ENCODE data around the gene PTGFRN. TPM values are rescaled to one million over a fixed set of nuclear protein-coding genes. Genes with fewer than 3 reads are reported as not detected.

Gene PTGFRN
- total RNA-seq, 1 experiment from 2014 or later: 81.4 TPM

DNA sequence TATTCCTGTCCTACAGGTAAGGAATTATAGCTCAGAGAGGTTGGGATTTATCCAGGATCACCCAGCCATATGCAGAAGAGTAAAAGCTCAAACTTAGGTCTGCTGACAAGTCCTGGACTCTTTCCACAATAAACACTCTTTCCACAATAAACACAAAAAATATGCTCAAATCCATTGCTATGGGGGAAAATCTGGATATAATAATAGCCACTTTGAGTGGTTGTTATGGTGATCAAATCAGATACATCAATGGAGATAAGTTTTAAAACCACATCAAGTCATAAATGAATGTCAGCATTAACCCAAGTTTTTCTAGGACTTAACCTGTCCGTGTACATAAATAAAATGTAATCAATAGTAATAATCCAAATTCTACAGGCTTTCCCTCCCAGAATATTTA, 128.1 kb downstream of the PTGFRN start:
- DNase-seq: no peak
- Histone ChIP-seq H3K36me3 (replicated peaks; ENCODE audit: control insufficient read depth, insufficient read depth, low read length) (no peaks in the 10 kb centered on the region), H3K27me3 (ENCODE audit: control insufficient read depth, insufficient read depth, low read length) (no peaks in the 10 kb centered on the region)

DNA sequence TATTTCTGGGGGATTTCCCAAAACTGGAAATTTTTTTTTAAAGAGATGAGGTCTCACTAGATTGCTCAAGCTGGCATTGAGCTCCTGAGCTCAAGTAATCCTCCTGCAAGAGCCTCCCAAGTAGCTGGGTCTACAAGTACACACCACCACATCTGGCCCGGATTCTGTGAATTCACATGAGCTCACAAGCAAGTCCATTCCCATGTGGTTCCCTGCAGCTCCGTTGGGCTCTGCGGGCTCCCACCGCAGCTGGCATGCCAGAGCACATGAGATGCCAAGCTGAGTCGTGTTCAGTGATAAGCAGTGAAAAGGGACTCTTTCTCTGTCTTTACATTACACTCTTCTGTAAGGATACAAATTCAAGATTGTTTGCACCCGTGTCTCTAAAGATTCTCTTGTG, 128.5 kb downstream of the PTGFRN start:
- no peak overlapping the region for H3K4me3 ChIP-seq (ENCODE audit: insufficient read depth, low read depth, low read length)
- H3K27me3 ChIP-seq (ENCODE audit: control insufficient read depth, insufficient read depth, low read length): no peaks in the 10 kb centered on the region
- no peaks in the 10 kb centered on the region for H3K36me3 ChIP-seq (replicated peaks; ENCODE audit: control insufficient read depth, insufficient read depth, low read length)
- DNase-seq: no peak

More for the DNA sequence above, 128.1 kb downstream of the PTGFRN start:
- H3K4me3 ChIP-seq (ENCODE audit: insufficient read depth, low read depth, low read length): no peak overlapping the region

Other genes starting within 250 kb of the PTGFRN start
- 58.7 and 69.0 TPM in 2 replicates for gene IGSF3, start 242.2 kb upstream of the PTGFRN start, total RNA-seq (2014; rRNA removed; shearing (Covaris generic))
- not detected in 2 replicates for gene CD2, start 155.5 kb upstream of the PTGFRN start, total RNA-seq (2014; rRNA removed; shearing (Covaris generic))
- gene CD101, start 91.8 kb downstream of the PTGFRN start, total RNA-seq (2014; rRNA removed; shearing (Covaris generic)): 0.31 and 0.70 TPM in 2 replicates
- gene TTF2, start 150.4 kb downstream of the PTGFRN start, total RNA-seq (2014; rRNA removed; shearing (Covaris generic)): 64.6 and 81.2 TPM in 2 replicates
- 8.4 and 12.7 TPM in 2 replicates for gene TRIM45, start 211.8 kb downstream of the PTGFRN start, total RNA-seq (2014; rRNA removed; shearing (Covaris generic))